ENCODE data around the gene GLB1L2. TPM values are rescaled to one million over a fixed set of nuclear protein-coding genes. Genes with fewer than 3 reads are reported as not detected.

GLB1L2 gene
- polyA plus RNA-seq, 12 donors = 0.45 to 1.4 (median 0.70) TPM; not detected in 2

DNA sequence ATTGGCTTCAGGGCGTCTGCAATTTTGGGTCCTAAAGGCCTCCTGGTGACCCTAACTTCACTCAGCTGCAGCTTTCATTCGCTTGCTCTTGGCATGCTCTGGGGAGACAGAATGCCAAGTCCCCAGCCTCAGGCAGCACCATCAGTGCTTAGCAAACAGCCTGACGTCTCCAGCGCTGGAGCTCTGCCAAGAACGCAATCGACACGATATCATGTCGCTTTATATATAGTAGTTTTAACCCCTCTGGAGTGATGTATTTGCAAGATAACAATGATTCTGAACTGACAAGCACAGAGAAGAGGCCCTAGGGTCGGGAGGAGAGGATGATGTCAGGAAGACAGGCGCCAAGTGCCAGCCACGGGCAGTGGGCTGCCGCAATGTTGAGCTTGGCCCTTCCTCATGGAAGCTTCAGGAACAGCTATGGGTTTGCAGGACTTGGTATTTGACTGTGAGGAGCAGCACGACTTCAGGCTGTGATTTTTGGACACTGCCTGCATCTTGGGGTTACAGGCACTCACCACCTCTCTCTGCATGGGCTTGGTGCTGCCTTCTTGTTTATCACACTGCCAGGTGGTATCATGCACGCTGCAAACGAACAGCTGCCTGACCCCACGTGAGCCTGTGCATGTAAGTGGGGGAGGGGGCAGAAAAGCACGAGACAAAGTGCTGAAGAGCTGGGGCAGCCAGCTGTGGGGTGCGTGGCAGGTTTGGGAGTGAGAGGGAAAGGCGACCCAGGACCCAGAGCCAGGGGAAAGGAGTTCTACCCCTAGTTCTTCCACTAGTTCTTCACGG, 54.2 kb downstream of the GLB1L2 start:
- peak; percentile 4 for DNase-seq

DNA sequence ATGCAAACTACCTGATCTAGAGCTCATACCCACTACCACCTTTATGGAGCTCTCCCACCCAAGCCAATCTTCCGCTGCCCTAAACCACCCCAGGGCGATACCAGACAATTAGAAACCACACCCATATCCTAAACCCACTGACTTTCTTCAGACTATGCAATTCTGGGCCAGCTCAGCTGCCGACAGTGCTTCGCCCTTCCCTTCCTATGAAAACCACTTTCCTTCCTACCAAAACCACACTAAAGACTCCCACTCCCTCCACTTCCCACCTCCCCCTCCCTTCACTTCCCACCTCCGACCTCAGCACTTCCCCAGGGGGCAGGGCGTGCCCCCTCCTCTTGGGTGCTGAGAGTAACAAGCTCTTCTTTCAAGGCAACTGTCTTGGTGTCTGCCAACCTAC, 55.2 kb downstream of the GLB1L2 start:
- DNase-seq = no peak

DNA sequence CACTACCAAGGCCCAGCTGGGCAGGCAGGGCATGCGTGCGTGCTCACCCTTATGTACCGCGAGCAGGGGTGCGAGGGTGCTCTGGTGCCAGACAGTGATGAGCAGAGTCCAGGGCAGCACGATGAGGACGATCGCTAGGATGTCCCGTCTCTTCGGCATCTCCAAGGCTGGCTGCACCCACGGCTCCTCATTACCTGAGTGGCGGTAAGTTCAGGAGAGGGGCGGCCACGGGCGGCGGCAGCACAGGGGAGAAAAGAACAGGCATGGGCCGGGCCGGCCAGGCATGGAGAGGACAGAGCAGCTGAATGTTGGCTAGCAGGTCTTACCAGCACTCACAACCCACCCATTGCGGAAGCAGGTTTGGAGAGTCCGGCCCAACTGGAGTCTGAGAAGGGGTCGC, 55.7 kb downstream of the GLB1L2 start:
- DNase-seq = no peak

DNA sequence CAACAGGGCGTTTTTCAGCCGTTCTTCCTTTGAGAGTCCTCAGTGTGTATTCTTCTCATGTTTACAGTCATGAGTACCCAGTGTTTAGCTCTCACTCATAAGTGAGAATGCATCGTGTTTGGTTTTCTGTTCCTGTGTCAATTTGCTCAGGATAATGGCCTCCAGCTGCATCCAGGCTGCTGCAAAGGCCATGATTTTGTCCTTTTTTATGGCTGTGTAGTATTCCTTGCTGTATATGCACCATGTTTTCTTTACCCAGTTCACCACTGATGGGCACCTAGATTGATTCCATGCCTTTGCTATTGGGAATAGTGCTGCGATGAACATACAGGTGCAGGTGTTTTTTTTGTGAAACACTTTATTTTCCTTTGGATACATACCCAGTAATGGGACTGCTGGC, 56.8 kb downstream of the GLB1L2 start:
- DNase-seq = no peak

DNA sequence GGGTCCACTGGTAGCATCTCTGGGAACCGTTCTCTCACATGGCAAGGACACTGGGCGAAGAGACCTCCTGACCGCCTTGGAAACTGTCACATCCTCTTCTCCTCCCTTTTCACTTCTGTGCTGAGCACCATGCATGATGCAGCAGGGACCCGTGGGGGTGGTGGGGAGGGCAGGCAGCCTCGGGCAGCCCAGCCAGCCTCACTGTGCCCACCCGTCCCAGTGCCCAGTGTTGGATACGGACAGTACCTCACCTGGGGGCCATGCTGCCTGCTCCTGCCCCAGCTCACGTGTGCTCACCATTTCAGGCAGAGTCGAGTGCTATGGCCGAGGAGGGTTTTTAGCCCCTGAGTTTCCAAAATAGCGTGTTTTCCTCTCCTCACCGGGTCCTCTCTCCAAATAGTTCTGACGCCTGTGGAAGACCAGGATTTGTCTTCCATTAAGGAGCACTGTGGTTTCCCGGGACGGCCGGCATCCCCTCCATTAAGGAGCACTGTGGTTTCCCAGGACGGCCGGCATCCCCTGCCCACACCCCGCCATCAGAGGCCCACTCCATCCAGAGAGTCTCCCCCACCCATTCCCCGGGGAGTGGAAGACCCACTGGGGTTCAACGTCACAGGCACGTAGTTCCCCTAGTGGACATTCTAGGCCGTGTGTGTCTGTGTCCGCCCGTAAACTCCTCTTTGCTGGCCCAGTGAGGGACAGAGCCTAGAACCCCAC, 57.8 kb downstream of the GLB1L2 start:
- DNase-seq = no peak

DNA sequence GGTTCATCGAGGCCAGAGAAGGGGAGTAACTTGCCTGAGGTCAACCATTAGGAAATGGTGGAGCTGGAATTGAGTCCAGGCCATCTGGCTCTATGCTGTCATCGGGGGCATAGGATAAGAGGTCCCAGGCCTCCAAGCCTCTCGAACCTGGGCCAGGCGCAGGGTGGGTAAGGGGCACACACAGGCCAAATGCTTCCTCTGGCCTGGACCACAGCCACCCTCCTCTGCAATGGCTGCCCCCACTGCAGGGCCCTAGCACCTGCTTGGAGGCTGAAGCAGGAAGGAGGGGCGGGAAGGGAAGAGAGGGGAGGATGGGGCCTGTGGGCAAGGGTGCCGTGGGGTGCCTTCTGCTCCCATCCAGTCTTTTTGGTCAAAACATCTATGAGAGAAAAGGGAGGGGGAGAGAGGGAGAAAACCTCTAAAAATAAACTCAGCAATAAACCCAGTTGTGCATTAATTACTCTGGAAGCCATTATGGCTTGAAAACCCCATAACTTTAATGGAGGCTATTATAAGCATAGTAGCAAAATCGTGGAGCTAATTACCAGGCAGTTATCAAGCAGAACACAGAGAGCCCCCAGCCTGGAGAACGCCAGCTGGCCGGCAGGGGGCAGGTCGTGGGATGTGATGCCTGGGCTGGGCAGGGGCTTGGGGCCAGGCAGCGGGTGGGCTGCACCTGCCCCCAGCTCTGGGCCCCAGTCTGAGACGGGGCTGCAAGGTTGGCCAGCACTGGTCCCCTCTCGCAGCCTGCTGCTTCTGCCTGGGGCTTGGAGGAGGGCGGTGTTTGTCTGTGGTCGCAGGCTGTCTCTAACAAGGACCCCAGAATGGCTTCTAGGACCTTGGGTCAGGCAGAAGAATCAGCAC, 59.1 kb downstream of the GLB1L2 start:
- no peak for DNase-seq

DNA sequence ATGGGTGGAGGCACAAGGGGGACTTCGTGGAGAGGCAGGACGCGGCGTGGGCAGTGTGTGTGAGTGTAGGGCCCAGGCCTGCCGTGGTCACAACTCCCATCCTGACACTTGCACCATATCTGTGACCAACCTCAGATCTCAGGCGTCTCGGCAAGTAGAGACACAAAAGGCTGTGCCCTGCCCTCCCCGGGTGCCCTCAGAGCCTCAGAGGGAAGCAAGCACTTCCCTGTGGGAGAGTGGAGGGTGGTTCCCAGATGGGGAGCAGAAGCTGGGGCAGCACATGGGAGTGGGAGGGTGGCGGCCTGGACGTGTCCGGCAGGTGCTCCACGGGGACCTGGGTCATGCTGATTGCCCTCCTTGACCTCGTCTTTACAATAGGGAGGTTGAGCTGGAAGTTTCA, 59.9 kb downstream of the GLB1L2 start:
- DNase-seq = no peak

DNA sequence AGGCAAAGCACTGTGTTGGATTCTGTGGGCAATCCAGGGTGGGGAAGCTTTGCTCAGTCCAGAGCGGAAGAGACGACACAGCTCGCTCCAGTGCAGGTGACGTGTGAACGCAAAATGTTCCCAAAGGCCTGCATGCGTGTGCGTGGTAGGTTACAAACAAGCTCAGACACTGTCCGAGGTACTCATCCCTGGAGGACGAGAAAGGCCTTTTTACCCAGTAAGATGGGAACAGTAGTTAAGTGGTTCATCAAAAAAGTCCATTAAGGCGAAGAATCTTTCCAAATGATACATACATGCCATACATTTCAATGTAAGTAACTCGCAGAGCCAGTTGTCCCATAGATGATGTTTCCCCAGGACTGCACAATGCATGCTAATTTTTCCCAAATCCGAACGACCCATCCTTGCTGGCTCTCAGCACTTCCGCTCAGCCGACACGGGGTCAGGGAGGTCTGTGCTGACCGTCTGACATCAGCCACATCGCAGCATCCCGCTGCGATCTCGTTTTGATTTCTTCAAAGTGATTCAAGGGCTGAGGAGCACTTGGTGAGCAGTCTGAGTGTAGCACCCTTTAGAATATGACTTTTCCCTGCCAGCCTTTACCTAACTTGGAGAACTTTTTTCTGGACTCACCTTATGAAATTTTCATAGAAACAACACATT, 61.3 kb downstream of the GLB1L2 start:
- DNase-seq = no peak

DNA sequence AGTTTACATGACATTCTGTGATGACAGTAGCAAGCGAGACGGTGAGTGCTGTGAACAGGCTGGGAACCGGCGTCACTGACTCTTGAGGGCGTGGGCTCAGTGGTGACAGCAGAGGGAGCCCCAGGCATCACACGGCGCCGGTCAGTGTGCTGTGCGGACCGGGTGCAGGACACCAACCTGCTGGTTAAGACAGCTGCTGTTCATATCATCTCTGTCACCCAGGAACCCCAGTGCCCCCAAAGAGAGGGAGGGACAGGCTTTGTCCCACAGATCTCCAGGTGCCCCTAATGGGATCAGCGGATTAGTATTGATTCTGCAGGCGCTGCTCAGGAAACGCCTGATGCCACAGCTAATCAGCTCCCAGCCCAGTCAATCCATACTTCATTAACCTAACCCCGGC, 61.9 kb downstream of the GLB1L2 start:
- no peak for DNase-seq

DNA sequence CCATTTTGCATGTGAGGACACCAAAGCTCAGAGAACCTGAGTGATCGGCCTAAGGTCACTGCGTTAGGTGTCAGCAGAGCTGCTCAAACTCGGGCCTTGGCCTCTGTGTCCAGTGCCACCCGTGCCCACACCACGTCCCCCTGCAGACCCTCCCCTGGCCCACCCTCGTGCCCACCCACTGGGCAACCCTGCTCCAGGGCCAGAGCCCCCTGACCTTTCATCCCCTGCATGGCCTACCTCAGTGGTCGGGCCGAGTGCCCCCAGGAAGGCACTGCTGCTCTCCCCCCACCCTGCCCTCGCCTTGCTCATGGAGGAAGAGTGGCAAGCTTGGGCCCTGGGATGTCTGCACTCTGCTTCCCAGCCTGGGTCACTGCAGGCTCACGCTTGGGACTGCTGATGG, 62.5 kb downstream of the GLB1L2 start:
- DNase-seq = no peak

DNA sequence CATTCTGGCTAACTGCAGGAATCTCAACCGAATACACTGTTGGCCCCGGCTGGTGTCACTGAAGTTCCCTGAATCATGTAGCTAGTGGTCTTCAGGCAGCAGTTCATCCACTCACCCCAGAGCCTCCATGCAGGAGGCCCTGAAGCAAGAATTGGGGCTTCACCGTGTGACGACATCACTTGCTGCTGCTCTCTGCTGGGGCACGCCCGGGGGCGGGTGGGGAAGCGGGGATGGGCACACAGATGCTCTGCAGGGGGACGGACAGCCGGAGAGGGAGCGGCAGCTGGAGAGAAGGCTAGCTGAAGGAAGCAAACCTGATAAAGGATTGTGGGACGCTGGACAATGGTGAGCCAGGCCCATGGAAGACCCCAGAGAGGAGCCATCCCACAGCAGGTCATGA, 63.2 kb downstream of the GLB1L2 start:
- DNase-seq = no peak

DNA sequence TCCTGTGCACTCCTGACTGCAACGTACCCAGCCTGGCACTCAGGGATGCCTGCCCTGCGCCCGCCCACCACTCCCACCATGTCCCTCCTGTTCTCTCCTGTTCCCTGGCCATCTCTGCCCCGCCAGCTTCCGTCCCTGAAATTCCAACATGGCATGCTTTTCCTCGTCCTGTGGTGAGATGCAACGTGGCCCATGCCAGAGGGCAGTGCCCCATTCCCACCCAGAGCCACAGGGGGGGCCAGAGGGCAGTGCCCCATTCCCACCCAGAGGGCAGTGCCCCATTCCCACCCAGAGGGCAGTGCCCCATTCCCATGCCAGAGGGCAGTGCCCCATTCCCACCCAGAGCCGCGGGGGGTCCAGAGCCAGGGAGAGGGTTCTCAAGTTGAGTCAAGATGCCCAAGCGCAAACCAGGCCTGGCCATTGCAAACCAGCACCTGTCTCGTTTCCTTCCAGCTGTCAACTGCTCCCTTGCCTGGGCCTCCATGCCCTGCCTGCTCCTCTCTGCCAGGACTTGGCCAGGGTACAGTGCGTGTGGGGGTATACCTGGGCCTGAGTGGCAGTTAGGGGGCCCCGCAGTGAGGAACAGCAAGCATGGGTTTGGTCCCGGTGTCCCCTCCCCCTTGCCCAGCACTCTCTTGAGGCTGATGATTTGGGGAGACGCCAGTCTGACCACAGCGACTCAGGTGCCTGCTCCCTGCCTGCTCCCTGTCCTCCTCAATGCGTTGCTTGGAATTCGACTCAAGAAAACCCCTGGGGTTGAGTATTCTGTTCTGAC, 65.7 kb downstream of the GLB1L2 start:
- no peak for DNase-seq

DNA sequence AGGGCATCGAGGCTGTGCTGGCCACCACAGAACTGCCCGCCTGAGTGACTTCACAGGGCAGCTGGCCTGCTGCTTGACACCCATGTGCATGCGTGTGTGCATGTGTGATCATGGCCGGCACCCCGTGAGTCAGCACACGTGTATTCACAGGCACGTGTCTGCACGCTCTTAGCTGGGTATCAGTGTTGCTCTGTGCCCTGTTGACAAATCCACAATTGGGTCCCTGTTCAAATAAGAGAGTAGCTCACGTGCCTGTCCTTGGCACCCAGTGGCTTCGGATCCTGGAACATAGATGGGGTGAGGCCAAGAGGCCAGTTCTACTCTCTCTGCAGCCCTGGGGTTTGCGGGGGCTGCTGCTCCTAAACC, 66.3 kb downstream of the GLB1L2 start:
- no peak for DNase-seq

DNA sequence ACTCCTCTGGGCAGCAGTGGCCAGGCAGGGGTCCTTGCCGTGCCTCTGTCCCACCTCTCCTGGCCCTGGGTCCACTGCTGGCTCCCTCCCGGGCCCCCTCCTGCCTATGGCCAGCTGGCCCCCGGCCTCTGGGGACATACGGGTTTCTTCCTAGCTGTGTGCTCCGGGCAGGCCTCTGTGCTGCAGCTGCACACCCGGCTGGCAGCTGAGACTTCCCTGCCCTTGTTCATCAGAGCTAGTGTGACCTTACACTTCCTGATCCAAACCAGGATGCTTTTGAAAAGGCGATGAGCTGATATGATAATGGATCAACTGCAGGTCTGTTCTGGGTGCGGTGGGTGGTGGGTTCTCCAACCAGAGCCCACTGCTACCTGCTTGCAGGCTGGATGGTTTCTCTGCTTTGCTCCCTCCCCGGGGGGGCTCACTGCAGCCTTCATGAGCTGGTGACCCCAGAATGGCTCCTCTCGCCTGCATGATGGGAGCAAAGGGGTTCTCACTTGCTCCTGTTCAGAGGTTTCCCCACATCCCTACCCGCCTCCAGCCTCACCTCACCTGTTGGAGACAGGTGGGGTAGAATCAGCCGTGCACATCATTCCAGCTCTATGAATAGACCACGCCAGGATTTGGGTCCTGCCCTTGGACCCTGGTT, 67.0 kb downstream of the GLB1L2 start:
- no peak for DNase-seq

DNA sequence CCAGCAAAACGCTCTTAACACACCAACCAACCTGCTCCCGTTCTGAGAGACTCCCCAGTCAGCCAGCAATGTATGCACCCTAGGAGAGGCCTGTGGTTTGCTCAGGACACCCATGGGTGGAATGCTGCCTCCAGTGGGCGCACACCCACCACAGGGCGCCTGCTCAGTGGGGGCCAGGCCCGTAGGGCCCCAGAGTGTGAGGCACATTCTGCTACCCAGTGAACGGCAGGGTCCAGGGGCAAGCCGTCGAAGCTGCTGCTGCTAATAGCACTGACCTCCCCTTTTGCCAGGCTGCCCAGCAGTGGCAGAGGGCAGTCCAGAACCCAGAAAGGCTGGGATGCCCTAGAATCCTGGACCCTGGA, 67.5 kb downstream of the GLB1L2 start:
- no peak for DNase-seq

DNA sequence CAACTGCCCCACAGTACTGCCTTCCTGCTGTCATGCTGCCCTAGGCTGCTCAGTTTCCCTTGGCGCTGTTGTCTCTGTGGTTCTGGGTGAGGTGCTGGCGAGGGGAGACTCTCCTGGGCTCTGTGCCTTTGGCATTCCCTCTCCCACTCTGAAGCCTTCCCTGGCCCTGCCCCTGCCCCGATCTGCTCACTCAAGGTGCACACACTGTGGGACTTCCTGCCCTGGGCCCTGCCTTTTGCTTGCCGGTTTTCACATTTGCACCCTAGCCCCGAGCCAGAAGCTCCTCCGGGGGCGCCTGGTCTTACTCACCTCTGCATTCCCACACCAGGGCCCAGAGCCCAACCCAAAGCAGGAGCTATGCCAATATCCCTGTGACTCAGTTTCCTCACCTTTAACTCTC, 68.2 kb downstream of the GLB1L2 start:
- no peak for DNase-seq

DNA sequence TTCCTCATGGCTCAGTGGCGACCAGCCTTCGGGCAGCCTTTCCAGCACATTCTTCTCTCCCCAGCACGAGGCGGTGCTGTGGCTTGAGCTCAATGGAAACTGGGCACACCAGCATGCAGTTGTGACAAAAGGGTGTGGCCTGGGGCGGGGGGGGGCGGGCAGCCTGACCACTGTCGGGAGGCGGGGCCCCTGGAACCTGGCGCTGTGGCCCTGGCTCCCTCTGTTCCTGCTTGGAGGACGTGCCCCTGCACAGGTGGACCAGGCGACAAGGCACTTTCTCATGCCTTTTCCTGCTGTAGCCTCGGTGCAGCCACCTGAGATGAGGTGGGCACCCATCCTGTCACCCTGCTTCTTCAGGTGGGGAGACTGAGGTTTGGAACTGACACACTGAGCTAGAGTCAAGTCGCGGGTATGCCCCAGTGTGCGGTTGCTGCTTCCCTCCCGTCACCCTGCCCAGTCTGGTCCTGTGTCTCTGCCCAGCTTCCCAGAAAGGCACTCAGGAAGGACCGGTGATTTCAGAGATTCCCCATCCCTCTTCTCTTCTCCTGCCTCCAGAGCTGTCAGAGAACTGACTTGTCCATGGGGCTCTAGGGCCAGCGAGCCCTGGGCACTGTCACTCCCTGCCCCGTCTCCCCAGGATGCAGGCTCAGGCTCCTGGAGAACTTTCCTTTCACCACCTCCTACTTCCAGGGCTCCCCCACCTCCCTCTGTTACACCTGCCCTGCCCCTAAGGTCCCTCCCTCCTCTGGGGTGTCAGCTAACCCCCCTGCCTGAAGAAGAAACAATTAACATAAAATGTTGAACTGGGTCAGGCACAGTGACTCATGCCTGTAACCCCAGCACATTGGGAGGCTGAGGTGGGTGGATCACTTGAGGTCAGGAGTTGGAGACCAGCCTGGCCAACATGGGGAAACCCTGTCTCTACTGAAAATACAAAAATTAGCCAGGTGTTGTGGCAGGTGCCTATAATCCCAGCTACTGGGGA, 70.3 kb downstream of the GLB1L2 start:
- no peak for DNase-seq

DNA sequence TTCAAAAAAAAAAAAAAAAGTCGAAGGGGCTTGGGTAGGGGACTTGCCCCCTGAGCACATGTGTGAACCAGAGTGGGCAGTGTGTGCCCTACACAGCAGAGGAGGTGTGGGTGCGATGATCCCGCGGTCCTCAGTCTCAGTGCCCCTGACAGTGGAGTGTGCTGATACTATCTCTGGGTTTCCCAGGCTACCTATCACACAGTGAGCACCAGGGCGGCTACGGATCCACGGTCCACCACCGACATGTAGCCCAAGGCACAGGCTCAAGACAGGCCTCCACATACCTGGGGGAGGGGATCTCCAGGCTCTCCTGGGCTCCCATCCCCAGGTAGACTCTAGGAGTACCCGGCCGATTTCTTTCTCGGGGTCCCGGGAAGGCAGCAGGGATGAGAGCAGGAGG, 71.1 kb downstream of the GLB1L2 start:
- no peak for DNase-seq

DNA sequence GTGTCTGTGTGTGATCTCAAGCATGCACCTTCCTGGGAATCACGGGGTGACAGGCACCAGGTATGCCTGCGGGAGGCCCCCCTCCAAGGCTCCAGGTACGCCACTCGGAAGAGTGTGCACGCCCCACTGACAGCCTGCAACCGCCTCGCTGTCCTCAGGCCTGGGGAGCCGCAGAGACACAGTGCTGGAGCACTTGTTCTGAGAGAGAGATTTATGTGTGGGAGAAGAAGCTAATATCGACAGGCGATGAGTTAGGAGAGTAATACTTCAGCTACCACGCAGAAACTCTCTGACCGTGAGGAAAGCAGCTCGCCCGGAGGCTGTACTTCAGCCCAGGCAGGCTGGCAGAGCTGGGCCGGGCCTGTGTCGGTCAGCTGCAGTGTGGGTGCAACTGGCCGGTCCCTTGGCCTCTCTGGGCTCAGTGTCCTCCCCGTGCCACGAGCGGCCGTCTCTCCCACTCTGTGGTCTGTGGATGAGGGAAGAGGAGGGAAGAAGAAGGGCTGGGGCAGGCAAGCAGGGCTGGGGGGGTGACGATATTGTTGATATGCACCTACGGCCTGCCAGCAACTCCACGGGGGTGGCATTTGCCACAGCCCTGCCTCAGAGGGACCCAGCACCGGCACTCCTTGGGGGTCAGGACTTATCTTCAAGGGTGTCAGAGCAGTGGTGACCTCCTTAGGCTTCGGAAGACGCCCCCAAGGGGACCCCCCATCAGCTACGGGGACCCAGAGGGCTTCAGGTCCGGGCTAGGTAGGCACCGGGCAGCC, 73.0 kb downstream of the GLB1L2 start:
- DNase-seq = no peak
